Spleen (tissue), 7 donors: ENCODE results near the gene GTPBP8.

Source experiments
- POLR2A ChIP-seq, 3 donors: fragments of 450-650 bp; IDR thresholded peaks; one replicate each; pipeline ENCODE4 v1.5.1; 2017; ENCODE audit warnings: antibody characterized with exemption in 3 of 3, mild to moderate bottlenecking in 1 of 3
- POLR2AphosphoS5 ChIP-seq, 3 donors: sonication (generic); formaldehyde crosslinking; IDR thresholded peaks; one replicate each; pipeline ENCODE4 v1.5.1; 2017; ENCODE audit warnings: antibody characterized with exemption in 3 of 3
- TF ChIP-seq, protein P1 (sequence below), 11 experiments: fragments of 200-600 bp in 7 of 11; fragments of 450-650 bp in 4 of 11; sonication (generic) in 4 of 11; IDR thresholded peaks in 8 of 11; conservative IDR thresholded peaks in 3 of 11; 1 replicate in 7 of 11; 2 replicates in 4 of 11; pipeline versions ENCODE4 v1.4.0 to v1.8.0; 2016 to 2021; ENCODE audit warnings: antibody characterized with exemption in 11 of 11, inconsistent platforms in 4 of 11, mild to moderate bottlenecking in 1 of 11
- donor health status: DM: no; HTN: no; CAD: no; lungs with moderate emphysema.
- donor health status: DM: no; HTN: no; CAD: no.
- donor health status: DM: no; HTN: no; CAD: no.

DNA sequence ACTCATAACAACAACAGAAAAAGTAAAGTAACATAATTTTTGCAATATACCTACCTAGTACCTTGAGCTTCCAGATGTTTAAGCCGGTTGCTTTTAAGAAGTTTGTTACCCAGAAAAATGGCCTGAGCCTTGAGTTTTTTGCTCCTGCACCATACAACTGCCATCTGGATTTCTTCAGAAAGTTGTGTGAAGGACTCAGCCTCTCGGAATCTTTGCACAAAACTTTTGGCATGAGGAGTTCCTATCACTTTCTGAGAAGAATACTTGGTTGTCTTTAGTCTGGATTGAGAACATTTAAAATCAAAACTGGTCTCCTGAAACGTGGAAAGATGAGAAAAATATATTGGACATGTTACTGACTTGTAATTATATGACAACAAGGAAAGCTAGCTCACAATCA lies 17.3 kb downstream of the GTPBP8 start:
- TF ChIP-seq, protein P1, sequence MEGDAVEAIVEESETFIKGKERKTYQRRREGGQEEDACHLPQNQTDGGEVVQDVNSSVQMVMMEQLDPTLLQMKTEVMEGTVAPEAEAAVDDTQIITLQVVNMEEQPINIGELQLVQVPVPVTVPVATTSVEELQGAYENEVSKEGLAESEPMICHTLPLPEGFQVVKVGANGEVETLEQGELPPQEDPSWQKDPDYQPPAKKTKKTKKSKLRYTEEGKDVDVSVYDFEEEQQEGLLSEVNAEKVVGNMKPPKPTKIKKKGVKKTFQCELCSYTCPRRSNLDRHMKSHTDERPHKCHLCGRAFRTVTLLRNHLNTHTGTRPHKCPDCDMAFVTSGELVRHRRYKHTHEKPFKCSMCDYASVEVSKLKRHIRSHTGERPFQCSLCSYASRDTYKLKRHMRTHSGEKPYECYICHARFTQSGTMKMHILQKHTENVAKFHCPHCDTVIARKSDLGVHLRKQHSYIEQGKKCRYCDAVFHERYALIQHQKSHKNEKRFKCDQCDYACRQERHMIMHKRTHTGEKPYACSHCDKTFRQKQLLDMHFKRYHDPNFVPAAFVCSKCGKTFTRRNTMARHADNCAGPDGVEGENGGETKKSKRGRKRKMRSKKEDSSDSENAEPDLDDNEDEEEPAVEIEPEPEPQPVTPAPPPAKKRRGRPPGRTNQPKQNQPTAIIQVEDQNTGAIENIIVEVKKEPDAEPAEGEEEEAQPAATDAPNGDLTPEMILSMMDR (IDR thresholded peaks at IDR 0.05 in 8 of 11, conservative IDR thresholded peaks at IDR 0.05 in 3 of 11), result no peak
- TF ChIP-seq POLR2AphosphoS5 (IDR thresholded peaks at IDR 0.05) (no peak), POLR2A (IDR thresholded peaks at IDR 0.05) (no peak)
